OCI-LY3 (cell line): ENCODE measurements around the gene NCOA1.
A peak's percentile ranks its signal among the peaks of the same experiment; 100 is the strongest.

Source experiments
- H2AFZ ChIP-seq: fragments of 200-600, 300-600 bp; shearing (Covaris generic); 2 replicates; pipeline ENCODE4 v1.6.0; 2014; ENCODE audit warnings: antibody characterized with exemption, low read depth, low read length
- H3K27ac ChIP-seq: fragments of 200-600, 300-600 bp; sonication (generic); 2 replicates; pipeline ENCODE4 v1.5.1; 2014; ENCODE audit warnings: mild to moderate bottlenecking, low read length, moderate library complexity, mixed read lengths
- H3K27me3 ChIP-seq: fragments of 200-600, 300-600 bp; sonication (generic); 2 replicates; pipeline ENCODE4 v1.6.1; 2014; ENCODE audit warnings: low read depth, low read length, mixed read lengths
- H3K36me3 ChIP-seq: fragments of 200-600, 300-600 bp; sonication (generic); replicated peaks from 2 replicates; pipeline ENCODE3; 2014; ENCODE audit warnings: low read depth, low read length, mixed read lengths
- H3K4me1 ChIP-seq: fragments of 300-600, 200-600 bp; sonication (generic); 2 replicates; pipeline ENCODE4 v1.6.1; 2014; ENCODE audit warnings: low read length, mixed read lengths
- H3K4me2 ChIP-seq: fragments of 200-600, 300-600 bp; sonication (generic); 2 replicates; pipeline ENCODE4 v1.6.1; 2014; ENCODE audit warnings: low read length, mixed read lengths
- H3K4me3 ChIP-seq: fragments of 300-600, 200-600 bp; sonication (generic); 2 replicates; pipeline ENCODE4 v1.5.1; 2014; ENCODE audit warnings: antibody characterized with exemption, mild to moderate bottlenecking, low read length, moderate library complexity
- H3K79me2 ChIP-seq: fragments of 300-600, 200-600 bp; shearing (Covaris generic); 2 replicates; pipeline ENCODE4 v1.6.1; 2014; ENCODE audit warnings: mild to moderate bottlenecking, low read length, mixed read lengths
- H3K9ac ChIP-seq: fragments of 300-600, 200-600 bp; shearing (Covaris generic); 2 replicates; pipeline ENCODE4 v1.6.0; 2014; ENCODE audit warnings: mild to moderate bottlenecking, low read length, moderate library complexity
- H3K9me3 ChIP-seq: fragments of 200-600, 300-600 bp; shearing (Covaris generic); 2 replicates; pipeline ENCODE4 v1.6.1; 2014; ENCODE audit warnings: low read length, mixed read lengths; ENCODE audit not compliant: insufficient read depth
- H4K20me1 ChIP-seq: fragments of 200-600, 300-600 bp; sonication (generic); 2 replicates; pipeline ENCODE4 v1.6.1; 2016; ENCODE audit warnings: low read length, mixed read lengths; ENCODE audit not compliant: insufficient read depth
- EZH2phosphoT487 ChIP-seq: fragments of 200-600 bp; shearing (Covaris generic); IDR thresholded peaks from 2 replicates; pipeline ENCODE4 v1.6.1; 2018; ENCODE audit warnings: antibody characterized with exemption, mixed run types, low read depth
- TF ChIP-seq, protein P1 (sequence below): fragments of 200-600, 300-600 bp; sonication (generic); IDR thresholded peaks from 2 replicates; pipeline ENCODE4 v1.5.1; 2014; ENCODE audit warnings: antibody characterized with exemption, low read length, low read depth

The NCOA1 gene

DNA sequence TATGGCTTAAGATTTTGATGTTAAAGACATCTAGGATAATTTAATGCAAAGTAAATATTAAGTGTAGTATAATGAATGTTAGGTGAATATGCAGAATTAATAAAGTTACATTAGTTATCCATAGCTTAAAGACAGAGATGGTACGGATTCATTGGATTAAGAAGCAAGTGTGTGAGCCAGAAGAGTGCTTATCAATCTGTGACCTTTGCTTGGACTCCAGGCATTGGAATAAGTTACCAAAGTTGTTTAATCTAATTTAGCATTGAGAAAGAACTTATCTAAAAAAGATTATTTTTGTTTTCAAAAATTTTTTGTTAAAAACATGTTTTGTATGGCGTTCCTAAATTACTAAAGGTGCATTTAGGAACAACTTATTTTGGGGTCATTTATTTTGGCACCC, 23.8 kb downstream of the NCOA1 start:
- no peaks in the 10 kb centered on the region for H3K36me3 ChIP-seq
- no peak overlapping the region for H2AFZ ChIP-seq
- TF ChIP-seq EZH2phosphoT487 = no peak
- TF ChIP-seq, protein P1, sequence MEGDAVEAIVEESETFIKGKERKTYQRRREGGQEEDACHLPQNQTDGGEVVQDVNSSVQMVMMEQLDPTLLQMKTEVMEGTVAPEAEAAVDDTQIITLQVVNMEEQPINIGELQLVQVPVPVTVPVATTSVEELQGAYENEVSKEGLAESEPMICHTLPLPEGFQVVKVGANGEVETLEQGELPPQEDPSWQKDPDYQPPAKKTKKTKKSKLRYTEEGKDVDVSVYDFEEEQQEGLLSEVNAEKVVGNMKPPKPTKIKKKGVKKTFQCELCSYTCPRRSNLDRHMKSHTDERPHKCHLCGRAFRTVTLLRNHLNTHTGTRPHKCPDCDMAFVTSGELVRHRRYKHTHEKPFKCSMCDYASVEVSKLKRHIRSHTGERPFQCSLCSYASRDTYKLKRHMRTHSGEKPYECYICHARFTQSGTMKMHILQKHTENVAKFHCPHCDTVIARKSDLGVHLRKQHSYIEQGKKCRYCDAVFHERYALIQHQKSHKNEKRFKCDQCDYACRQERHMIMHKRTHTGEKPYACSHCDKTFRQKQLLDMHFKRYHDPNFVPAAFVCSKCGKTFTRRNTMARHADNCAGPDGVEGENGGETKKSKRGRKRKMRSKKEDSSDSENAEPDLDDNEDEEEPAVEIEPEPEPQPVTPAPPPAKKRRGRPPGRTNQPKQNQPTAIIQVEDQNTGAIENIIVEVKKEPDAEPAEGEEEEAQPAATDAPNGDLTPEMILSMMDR = no peak
- peaks cover 52% of the 10 kb centered on the region for H3K4me1 ChIP-seq
- H3K27me3 ChIP-seq = no peaks in the 10 kb centered on the region
- no peak overlapping the region for H3K4me3 ChIP-seq
- H3K9ac ChIP-seq = no peak overlapping the region
- H3K27ac ChIP-seq = no peak overlapping the region
- no peaks in the 10 kb centered on the region for H4K20me1 ChIP-seq
- H3K9me3 ChIP-seq = no peaks in the 10 kb centered on the region
- H3K4me2 ChIP-seq = no peak overlapping the region
- H3K79me2 ChIP-seq = peaks cover 52% of the 10 kb centered on the region

DNA sequence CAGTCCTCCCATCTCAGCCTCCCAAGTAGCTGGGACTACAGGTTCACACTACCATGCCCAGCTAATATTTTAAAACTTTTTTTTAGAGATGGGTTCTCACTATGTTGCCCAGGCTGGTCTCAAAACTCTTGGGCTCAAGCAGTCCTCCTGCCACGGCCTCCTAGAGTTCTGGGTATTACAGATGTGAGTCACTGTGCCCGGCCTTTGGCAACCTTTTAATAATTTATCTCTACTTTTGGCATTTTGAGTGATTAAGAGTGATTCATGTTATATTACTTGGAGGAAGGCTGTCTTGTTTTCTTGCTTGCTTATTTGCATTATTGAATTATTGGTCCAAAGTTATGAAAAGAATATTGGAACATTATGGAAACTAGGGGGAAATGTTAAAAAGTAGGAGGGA, 24.3 kb downstream of the NCOA1 start:
- Histone ChIP-seq H3K36me3 (no peaks in the 10 kb centered on the region), H4K20me1 (no peaks in the 10 kb centered on the region), H3K27me3 (no peaks in the 10 kb centered on the region), H3K4me2 (peak overlapping the region; percentile 67), H3K9ac (peak overlapping the region; percentile 7; the same call in 1 of the 2 replicates), H3K79me2 (peaks cover 50% of the 10 kb centered on the region), H3K9me3 (no peaks in the 10 kb centered on the region), H3K4me1 (peaks cover 47% of the 10 kb centered on the region), H3K4me3 (peak overlapping the region; percentile 43), H3K27ac (peak overlapping the region; percentile 33), H2AFZ (no peak overlapping the region)
- TF ChIP-seq, protein P1 = no peak
- no peak for TF ChIP-seq EZH2phosphoT487

DNA sequence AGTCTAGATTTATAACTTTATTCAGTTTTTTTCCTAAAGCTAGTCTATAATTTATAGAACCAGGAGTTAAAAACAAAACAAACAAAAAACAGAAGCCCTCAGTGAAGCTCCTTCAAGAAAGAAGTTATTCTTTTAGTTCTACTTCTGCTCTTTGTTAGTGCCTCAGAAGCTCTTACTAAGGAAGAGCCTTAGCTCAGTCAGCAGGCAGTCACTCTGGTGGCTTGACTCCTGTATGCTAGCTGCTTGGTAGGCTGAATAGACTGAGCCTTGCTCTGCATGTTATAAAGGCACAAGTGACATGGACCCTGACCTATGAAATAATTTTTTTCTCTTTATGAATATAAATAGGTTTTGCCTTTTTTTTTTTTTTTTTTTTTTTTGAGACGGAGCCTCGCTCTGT, 24.8 kb downstream of the NCOA1 start:
- peaks cover 45% of the 10 kb centered on the region for H3K79me2 ChIP-seq
- H3K27ac ChIP-seq = peak overlapping the region; percentile 33
- H4K20me1 ChIP-seq = no peaks in the 10 kb centered on the region
- H2AFZ ChIP-seq = no peak overlapping the region
- H3K4me1 ChIP-seq = peaks cover 43% of the 10 kb centered on the region
- no peaks in the 10 kb centered on the region for H3K9me3 ChIP-seq
- no peak for TF ChIP-seq EZH2phosphoT487
- TF ChIP-seq, protein P1 = no peak
- peak overlapping the region; percentile 67 for H3K4me2 ChIP-seq
- H3K27me3 ChIP-seq = no peaks in the 10 kb centered on the region
- peak overlapping the region; percentile 7; the same call in 1 of the 2 replicates for H3K9ac ChIP-seq
- H3K36me3 ChIP-seq = no peaks in the 10 kb centered on the region
- H3K4me3 ChIP-seq = peak overlapping the region; percentile 43

GRCh38 chr2:24517247-24517646, 26.2 kb downstream of the NCOA1 start:
- peaks cover 35% of the 10 kb centered on the region for H3K79me2 ChIP-seq
- no peak overlapping the region for H3K27ac ChIP-seq
- peak overlapping the region; percentile 15; the same call in 1 of the 2 replicates for H3K4me2 ChIP-seq
- H3K9me3 ChIP-seq = no peaks in the 10 kb centered on the region
- H2AFZ ChIP-seq = no peak overlapping the region
- no peak overlapping the region for H3K4me3 ChIP-seq
- no peaks in the 10 kb centered on the region for H3K36me3 ChIP-seq
- H3K27me3 ChIP-seq = no peaks in the 10 kb centered on the region
- H4K20me1 ChIP-seq = no peaks in the 10 kb centered on the region
- peaks cover 39% of the 10 kb centered on the region for H3K4me1 ChIP-seq
- H3K9ac ChIP-seq = no peak overlapping the region
- TF ChIP-seq, protein P1 = no peak
- TF ChIP-seq EZH2phosphoT487 = no peak
